Neuronal stem cell (in vitro differentiated cells): ENCODE measurements around the gene UNC45A.
"Not testable (repeated sequence)": the region's sequence is repeated elsewhere in the genome, so short reads cannot be mapped to it uniquely, and the experiment has no call there.

Experiments used
- DNase-seq: peaks from one replicate; pipeline ENCODE4 v3.0.0-alpha.2; 2013; ENCODE audit warnings: low spot score
- H2AFZ ChIP-seq: one replicate; pipeline ENCODE4 v1.6.1; 2013; ENCODE audit warnings: mild to moderate bottlenecking, low read length, inconsistent platforms
- H2AK5ac ChIP-seq: 2 replicates; pipeline ENCODE4 v1.6.1; 2013; ENCODE audit warnings: low read depth, mild to moderate bottlenecking, inconsistent platforms, low read length, moderate library complexity, mixed read lengths
- H2BK120ac ChIP-seq: 2 replicates; pipeline ENCODE4 v1.6.1; 2013; ENCODE audit warnings: low read depth, mild to moderate bottlenecking, inconsistent platforms, low read length, moderate library complexity, mixed read lengths
- H2BK12ac ChIP-seq: one replicate; pipeline ENCODE4 v1.6.1; 2013; ENCODE audit warnings: low read length, inconsistent platforms
- H2BK15ac ChIP-seq: 2 replicates; pipeline ENCODE4 v1.6.1; 2013; ENCODE audit warnings: mild to moderate bottlenecking, low read length, inconsistent platforms, mixed read lengths
- H2BK5ac ChIP-seq: one replicate; pipeline ENCODE4 v1.6.1; 2013; ENCODE audit warnings: inconsistent platforms, mild to moderate bottlenecking, low read length, moderate library complexity
- H3K14ac ChIP-seq: one replicate; pipeline ENCODE4 v1.6.1; 2013; ENCODE audit warnings: low read length, inconsistent platforms
- H3K18ac ChIP-seq: 2 replicates; pipeline ENCODE4 v1.6.1; 2013; ENCODE audit warnings: low read length, inconsistent platforms
- H3K23ac ChIP-seq: 2 replicates; pipeline ENCODE4 v1.6.1; 2013; ENCODE audit warnings: low read depth, mild to moderate bottlenecking, mixed read lengths, low read length, inconsistent platforms; ENCODE audit not compliant: poor library complexity
- H3K27ac ChIP-seq: replicated peaks from 3 replicates; pipeline ENCODE4 v1.5.1; 2013; ENCODE audit warnings: low read length, inconsistent platforms
- H3K27me3 ChIP-seq, 3 experiments: 2 replicates each; pipeline ENCODE4 v1.6.1; 2013; ENCODE audit warnings: low read length in 3 of 3, mild to moderate bottlenecking in 2 of 3, inconsistent platforms in 1 of 3, low read depth in 1 of 3, mixed read lengths in 1 of 3, moderate library complexity in 1 of 3; ENCODE audit not compliant: control insufficient read depth in 3 of 3, insufficient read depth in 3 of 3
- H3K36me3 ChIP-seq, 2 donors: replicated peaks in 1 of 2; 2 replicates each; pipeline ENCODE4 v1.6.1; 2013; ENCODE audit warnings: low read length in 2 of 2; ENCODE audit not compliant: control insufficient read depth in 2 of 2, insufficient read depth in 2 of 2
- H3K4ac ChIP-seq: 2 replicates; pipeline ENCODE4 v1.6.1; 2013; ENCODE audit warnings: inconsistent platforms, mild to moderate bottlenecking, low read length, moderate library complexity
- H3K4me1 ChIP-seq, 2 donors: 1 replicate in 1 of 2; 2 replicates in 1 of 2; pipeline ENCODE4 v1.6.1; 2013; ENCODE audit warnings: low read length in 2 of 2, low read depth in 1 of 2; ENCODE audit not compliant: control insufficient read depth in 2 of 2, insufficient read depth in 1 of 2
- H3K4me2 ChIP-seq: one replicate; pipeline ENCODE4 v1.6.1; 2013; ENCODE audit warnings: mild to moderate bottlenecking, low read length, inconsistent platforms; ENCODE audit not compliant: insufficient read depth, poor library complexity, severe bottlenecking
- H3K4me3 ChIP-seq, 2 donors: 2 replicates each; pipeline ENCODE4 v1.5.1; 2013; ENCODE audit warnings: low read length in 2 of 2, mild to moderate bottlenecking in 2 of 2, inconsistent platforms in 1 of 2, moderate library complexity in 1 of 2
- H3K79me1 ChIP-seq: one replicate; pipeline ENCODE4 v1.6.1; 2013; ENCODE audit warnings: low read depth, mild to moderate bottlenecking, inconsistent platforms, low read length, moderate library complexity
- H3K9ac ChIP-seq: one replicate; pipeline ENCODE4 v1.6.1; 2013; ENCODE audit warnings: mild to moderate bottlenecking, low read depth, low read length, inconsistent platforms; ENCODE audit not compliant: poor library complexity
- H3K9me3 ChIP-seq, 2 donors: replicated peaks in 1 of 2; 2 replicates each; pipeline versions ENCODE3 to v1.6.1; 2013; ENCODE audit warnings: low read length in 2 of 2, mild to moderate bottlenecking in 2 of 2, inconsistent platforms in 1 of 2, low read depth in 1 of 2, mixed read lengths in 1 of 2, moderate library complexity in 1 of 2; ENCODE audit not compliant: control insufficient read depth in 2 of 2, insufficient read depth in 1 of 2
- H4K8ac ChIP-seq: one replicate; pipeline ENCODE4 v1.6.1; 2013; ENCODE audit warnings: low read depth, mild to moderate bottlenecking, inconsistent platforms, low read length, moderate library complexity
- H4K91ac ChIP-seq: one replicate; pipeline ENCODE4 v1.6.1; 2013; ENCODE audit warnings: low read length, low read depth, mild to moderate bottlenecking, inconsistent platforms; ENCODE audit not compliant: poor library complexity
- WGBS, 2 donors: extraction: QIAGEN DNeasy Blood & Tissue Kit; methylation state at CpG; one replicate each; pipeline ENCODE4 v1.1.7; 2013; ENCODE audit warnings: missing lambda C conversion rate in 2 of 2, mixed read lengths in 1 of 2; ENCODE audit not compliant: insufficient read length in 2 of 2, insufficient replicate concordance in 1 of 2; ENCODE audit errors: extremely low coverage in 2 of 2; 5-methylcytosine and 5-hydroxymethylcytosine counted together

UNC45A gene

GRCh38 chr15:90922712-90923322 lies 12.3 kb upstream of the UNC45A start:
- not testable (repeated sequence) for H3K27ac ChIP-seq, H4K8ac ChIP-seq, H2BK120ac ChIP-seq, H3K9ac ChIP-seq, H3K9me3 ChIP-seq, H3K4me3 ChIP-seq, H3K23ac ChIP-seq, H2BK5ac ChIP-seq, H2AFZ ChIP-seq, H2AK5ac ChIP-seq, DNase-seq, H4K91ac ChIP-seq, H3K27me3 ChIP-seq, H3K14ac ChIP-seq, H3K4ac ChIP-seq, H3K79me1 ChIP-seq, H3K18ac ChIP-seq, H3K4me1 ChIP-seq, H2BK12ac ChIP-seq, H2BK15ac ChIP-seq, H3K4me2 ChIP-seq
- H3K36me3 ChIP-seq = peaks cover 21 to 38% of the 10 kb centered on the region in 2 donors
- no CpG with 5 or more reads among the region's 7 CpGs for WGBS, 2 donors

- WGBS, 2 donors = no CpG with 5 or more reads among the region's 5 CpGs
- Histone ChIP-seq H3K4me2 (no peak overlapping the region), H3K9ac (no peak overlapping the region), H2AFZ (no peak overlapping the region), H2BK15ac (no peak overlapping the region), H3K4me1 (peaks cover 0 to 3% of the 10 kb centered on the region in 2 donors), H2BK12ac (no peak overlapping the region), H4K8ac (no peak overlapping the region), H2AK5ac (no peak overlapping the region), H3K23ac (no peak overlapping the region), H3K79me1 (no peaks in the 10 kb centered on the region), H3K9me3 (no peaks in the 10 kb centered on the region), H3K36me3 (peaks cover 13 to 24% of the 10 kb centered on the region in 2 donors), H2BK120ac (no peak overlapping the region), H3K27me3 (no peaks in the 10 kb centered on the region), H3K18ac (no peak overlapping the region), H4K91ac (no peak overlapping the region), H2BK5ac (no peak overlapping the region), H3K4ac (no peak overlapping the region), H3K27ac (no peak overlapping the region), H3K4me3 (no peak overlapping the region), H3K14ac (no peak overlapping the region)
- DNase-seq = no peak
Measured at GRCh38 chr15:90924375-90924774, 10.7 kb upstream of the UNC45A start.

- H3K79me1 ChIP-seq, H2AK5ac ChIP-seq, H4K91ac ChIP-seq, H3K27ac ChIP-seq, H3K23ac ChIP-seq, H2BK120ac ChIP-seq, DNase-seq, H3K14ac ChIP-seq, H3K4ac ChIP-seq, H2AFZ ChIP-seq, H3K9ac ChIP-seq, H3K27me3 ChIP-seq, H3K9me3 ChIP-seq, H3K36me3 ChIP-seq, H2BK12ac ChIP-seq, H4K8ac ChIP-seq, H3K4me2 ChIP-seq, H3K18ac ChIP-seq, H3K4me3 ChIP-seq, H2BK5ac ChIP-seq, H2BK15ac ChIP-seq, H3K4me1 ChIP-seq: not testable (repeated sequence)
- no CpG with 5 or more reads among the region's 10 CpGs for WGBS, 2 donors
Measured at GRCh38 chr15:90926766-90927165, 8.3 kb upstream of the UNC45A start.

- H2BK12ac ChIP-seq, H3K4me3 ChIP-seq, H3K79me1 ChIP-seq, H3K27me3 ChIP-seq, H3K23ac ChIP-seq, H3K27ac ChIP-seq, H2BK5ac ChIP-seq, H3K9me3 ChIP-seq, DNase-seq, H3K14ac ChIP-seq, H2BK15ac ChIP-seq, H3K9ac ChIP-seq, H2AFZ ChIP-seq, H2AK5ac ChIP-seq, H4K91ac ChIP-seq, H2BK120ac ChIP-seq, H3K4me1 ChIP-seq, H3K18ac ChIP-seq, H4K8ac ChIP-seq, H3K4me2 ChIP-seq, H3K4ac ChIP-seq, H3K36me3 ChIP-seq: not testable (repeated sequence)
- no CpG with 5 or more reads among the region's 7 CpGs for WGBS, 2 donors
Measured at GRCh38 chr15:90928106-90928505, 7.0 kb upstream of the UNC45A start.
